Cardiac fibroblast (primary cell): ENCODE measurements around the gene RPS6KL1.

Source experiments
- DNase-seq, 2 donors: peaks; one replicate each; pipeline versions ENCODE4 v3.0.0 to v3.0.0-alpha.2; 2010; ENCODE audit warnings: low read depth in 2 of 2
- H3K4me3 ChIP-seq, 2 donors: replicated peaks in 1 of 2; 1 replicate in 1 of 2; 2 replicates in 1 of 2; pipeline ENCODE4 v1.5.1; 2011; ENCODE audit warnings: low read depth in 2 of 2, low read length in 2 of 2, mild to moderate bottlenecking in 2 of 2, moderate library complexity in 1 of 2
- CTCF ChIP-seq: IDR thresholded peaks from one replicate; pipeline ENCODE4 v1.5.1; 2011; ENCODE audit warnings: low read depth, mild to moderate bottlenecking, low read length, inconsistent platforms

The RPS6KL1 gene

GRCh38 chr14:74962493-74962892 lies 39.4 kb upstream of the RPS6KL1 start:
- TF ChIP-seq CTCF: no peak
- DNase-seq: no peak
- no peak overlapping the region for H3K4me3 ChIP-seq

GRCh38 chr14:74962046-74962445 lies 39.0 kb upstream of the RPS6KL1 start:
- TF ChIP-seq CTCF: no peak
- no peak overlapping the region for H3K4me3 ChIP-seq

GRCh38 chr14:74961238-74961911 lies 38.3 kb upstream of the RPS6KL1 start:
- no peak overlapping the region for H3K4me3 ChIP-seq
- no peak for TF ChIP-seq CTCF
- no peak for DNase-seq

More at GRCh38 chr14:74962046-74962445, 39.0 kb upstream of the RPS6KL1 start:
- DNase-seq: no peak

- no peak overlapping the region for H3K4me3 ChIP-seq
- DNase-seq: no peak
- TF ChIP-seq CTCF: no peak
These were observed 37.7 kb upstream of the RPS6KL1 start for GRCh38 chr14:74960736-74961135.

GRCh38 chr14:74959596-74960180 lies 36.6 kb upstream of the RPS6KL1 start:
- TF ChIP-seq CTCF: no peak
- H3K4me3 ChIP-seq: no peak overlapping the region
- no peak for DNase-seq

GRCh38 chr14:74956280-74957072 lies 33.4 kb upstream of the RPS6KL1 start:
- no peak overlapping the region for H3K4me3 ChIP-seq
- no peak for TF ChIP-seq CTCF
- no peak for DNase-seq
